Right lobe of liver (tissue), 6 donors: ENCODE results near the gene CAB39. TPM values are rescaled to one million over a fixed set of nuclear protein-coding genes. Genes with fewer than 3 reads are reported as not detected.
A peak's percentile ranks its signal among the peaks of the same experiment; 100 is the strongest.

Source experiments
- ATAC-seq, 4 donors: fragments of 200-7000 bp; cut with Tn5 transposase; one replicate each; pipeline ENCODE4 v1.9.1; 2020; ENCODE audit warnings: mild to moderate bottlenecking in 4 of 4, moderate library complexity in 4 of 4
- DNase-seq, 3 donors: peaks; one replicate each; pipeline ENCODE4 v3.0.0-alpha.2; 2020
- H3K27ac ChIP-seq, 3 donors: fragments of 200-600 bp; one replicate each; pipeline ENCODE4 v1.8.0; 2022
- H3K27me3 ChIP-seq, 2 donors: fragments of 200-600 bp; one replicate each; pipeline ENCODE4 v1.8.0; 2022
- H3K36me3 ChIP-seq, 4 donors: fragments of 200-600 bp; sonication (generic) in 1 of 4; one replicate each; pipeline versions ENCODE4 v1.5.1 to v1.8.0; 2017 to 2022; ENCODE audit warnings: control low read depth in 1 of 4
- H3K4me1 ChIP-seq, 4 donors: fragments of 200-600 bp; sonication (generic) in 1 of 4; one replicate each; pipeline versions ENCODE4 v1.5.1 to v1.8.0; 2017 to 2022; ENCODE audit warnings: control low read depth in 1 of 4
- H3K4me3 ChIP-seq, 3 donors: fragments of 200-600 bp; one replicate each; pipeline ENCODE4 v1.8.0; 2022
- H3K9me3 ChIP-seq, 4 donors: fragments of 200-600 bp; sonication (generic) in 1 of 4; one replicate each; pipeline versions ENCODE4 v1.5.1 to v1.8.0; 2017 to 2022; ENCODE audit warnings: control low read depth in 1 of 4
- POLR2A ChIP-seq: fragments of 450-650 bp; IDR thresholded peaks from one replicate; pipeline ENCODE4 v1.6.1; 2017; ENCODE audit warnings: antibody characterized with exemption, mild to moderate bottlenecking
- WGBS: methylation state at CpG from one replicate; pipeline ENCODE4 v1.1.6; 2018; ENCODE audit warnings: low coverage, low lambda C conversion rate; ENCODE audit not compliant: insufficient coverage; ENCODE audit errors: missing lambda C conversion rate; 5-methylcytosine and 5-hydroxymethylcytosine counted together
- intact Hi-C, 2 donors: fragments of 100-400 bp; cut with DNase I; formaldehyde crosslinking; loops; one replicate each; pipeline versions ENCODE4 v1.11.2 to v1.14.1; 2022
- total RNA-seq, 6 experiments: library from RNA; depleted of rRNA in 2 of 6; stranded (reverse); fragments of >200 nt in 2 of 6; fragmentation: NEBNext Ultra II Directional in 3 of 6; extraction: Animal tissue kit (Norgen Biotek cat#: 25700) in 3 of 6; gene quantifications; one replicate each; pipeline versions ENCODE4 v1.1.0 to v1.2.4, GENCODE V29; 2016 to 2023
- TF ChIP-seq, protein P1 (sequence below), 4 donors: fragments of 200-600 bp in 3 of 4; fragments of 450-650 bp in 1 of 4; IDR thresholded peaks; one replicate each; pipeline versions ENCODE4 v1.5.1 to v1.8.0; 2016 to 2022; ENCODE audit warnings: antibody characterized with exemption in 4 of 4, mild to moderate bottlenecking in 2 of 4
- donor health status: DM: no; HTN: yes; CAD: no.
- donor health status: DM: no; HTN: no; CAD: no.
- donor health status: DM: no; HTN: no; CAD: no.
- donor health status: DM: no; HTN: yes; CAD: no.
- donor health status: DM: no; HTN: yes; CAD: no.

Gene CAB39
- total RNA-seq, 6 experiments from 2014 or later, result 25.3 to 32.4 (median 27.8) TPM

DNA sequence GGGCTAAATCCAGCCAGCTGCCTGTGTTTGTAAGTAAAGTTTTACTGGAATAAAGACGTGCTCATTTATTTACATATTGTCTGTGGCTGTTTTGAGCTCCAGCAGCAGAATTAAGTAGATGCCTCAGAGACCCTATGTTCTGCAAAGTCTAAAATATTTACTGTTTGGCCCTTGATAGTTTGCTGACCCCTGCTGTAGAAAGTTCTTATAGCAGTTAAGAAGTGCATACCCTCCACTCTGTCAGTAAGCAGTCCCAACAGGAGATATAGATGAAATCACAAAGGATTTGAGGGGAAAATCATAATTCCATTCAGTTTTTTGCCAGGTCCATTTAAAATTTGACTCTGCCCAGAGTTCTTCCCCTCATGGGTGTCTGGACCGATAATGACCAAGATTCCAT lies 102.0 kb downstream of the CAB39 start:
- H3K9me3 ChIP-seq, result no peaks in the 10 kb centered on the region
- 73% methylated on average over 2 of the region's 2 CpGs for WGBS
- DNase-seq (no peak), ATAC-seq (no peak)
- TF ChIP-seq, protein P1, sequence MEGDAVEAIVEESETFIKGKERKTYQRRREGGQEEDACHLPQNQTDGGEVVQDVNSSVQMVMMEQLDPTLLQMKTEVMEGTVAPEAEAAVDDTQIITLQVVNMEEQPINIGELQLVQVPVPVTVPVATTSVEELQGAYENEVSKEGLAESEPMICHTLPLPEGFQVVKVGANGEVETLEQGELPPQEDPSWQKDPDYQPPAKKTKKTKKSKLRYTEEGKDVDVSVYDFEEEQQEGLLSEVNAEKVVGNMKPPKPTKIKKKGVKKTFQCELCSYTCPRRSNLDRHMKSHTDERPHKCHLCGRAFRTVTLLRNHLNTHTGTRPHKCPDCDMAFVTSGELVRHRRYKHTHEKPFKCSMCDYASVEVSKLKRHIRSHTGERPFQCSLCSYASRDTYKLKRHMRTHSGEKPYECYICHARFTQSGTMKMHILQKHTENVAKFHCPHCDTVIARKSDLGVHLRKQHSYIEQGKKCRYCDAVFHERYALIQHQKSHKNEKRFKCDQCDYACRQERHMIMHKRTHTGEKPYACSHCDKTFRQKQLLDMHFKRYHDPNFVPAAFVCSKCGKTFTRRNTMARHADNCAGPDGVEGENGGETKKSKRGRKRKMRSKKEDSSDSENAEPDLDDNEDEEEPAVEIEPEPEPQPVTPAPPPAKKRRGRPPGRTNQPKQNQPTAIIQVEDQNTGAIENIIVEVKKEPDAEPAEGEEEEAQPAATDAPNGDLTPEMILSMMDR (IDR thresholded peaks at IDR 0.05), result peak in 3 of 4 donors; percentile 21 to 25 (median 21)
- TF ChIP-seq POLR2A, result no peak
- H3K27me3 ChIP-seq, result no peaks in the 10 kb centered on the region
- H3K4me1 ChIP-seq, result no peaks in the 10 kb centered on the region
- H3K36me3 ChIP-seq, result peaks cover 0 to 50% (median 11%) of the 10 kb centered on the region in 4 donors
- H3K4me3 ChIP-seq, result no peak overlapping the region
- intact Hi-C loops, result no loop called here
- no peak overlapping the region for H3K27ac ChIP-seq

GRCh38 chr2:230815088-230815487 lies 102.4 kb downstream of the CAB39 start:
- H3K27me3 ChIP-seq, result no peaks in the 10 kb centered on the region
- 100% methylated on average over 1 of the region's 3 CpGs for WGBS
- peaks cover 0 to 50% (median 11%) of the 10 kb centered on the region in 4 donors for H3K36me3 ChIP-seq
- TF ChIP-seq, protein P1 (IDR thresholded peaks at IDR 0.05), result no peak
- no peak for TF ChIP-seq POLR2A
- ATAC-seq (no peak), DNase-seq (no peak)
- intact Hi-C loops, result no loop called here
- no peaks in the 10 kb centered on the region for H3K4me1 ChIP-seq
- no peak overlapping the region for H3K27ac ChIP-seq
- no peak overlapping the region for H3K4me3 ChIP-seq
- H3K9me3 ChIP-seq, result no peaks in the 10 kb centered on the region

DNA sequence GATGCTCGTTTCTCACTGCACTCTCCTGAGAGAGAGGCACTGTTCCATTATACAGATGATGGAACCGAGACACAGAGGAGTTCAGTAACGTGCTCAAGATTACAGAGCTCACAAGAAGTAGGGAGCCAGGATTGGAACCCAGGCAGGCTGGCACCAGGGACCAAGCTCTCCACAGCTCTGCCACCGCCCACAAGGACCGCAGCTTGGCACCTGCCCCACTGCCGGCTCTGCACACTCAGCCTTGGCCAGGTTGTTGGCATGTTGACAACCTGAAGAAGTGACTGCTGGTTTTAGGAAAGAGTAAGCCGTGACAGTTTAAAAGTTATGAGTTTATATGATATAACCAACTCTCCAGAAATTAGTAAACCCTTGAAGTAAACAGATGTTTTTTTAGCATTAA lies 104.1 kb downstream of the CAB39 start:
- intact Hi-C loops, result no loop called here
- 47% methylated on average over 5 of the region's 7 CpGs for WGBS
- H3K27me3 ChIP-seq, result no peaks in the 10 kb centered on the region
- ATAC-seq, result peak in 3 of 4 donors; percentile 30 to 60 (median 34)
- no peak overlapping the region for H3K4me3 ChIP-seq
- TF ChIP-seq, protein P1 (IDR thresholded peaks at IDR 0.05), result no peak
- no peak for TF ChIP-seq POLR2A
- no peak for DNase-seq
- no peaks in the 10 kb centered on the region for H3K9me3 ChIP-seq
- H3K27ac ChIP-seq, result no peak overlapping the region
- peaks cover 0 to 34% (median 9%) of the 10 kb centered on the region in 4 donors for H3K36me3 ChIP-seq
- H3K4me1 ChIP-seq, result no peaks in the 10 kb centered on the region

DNA sequence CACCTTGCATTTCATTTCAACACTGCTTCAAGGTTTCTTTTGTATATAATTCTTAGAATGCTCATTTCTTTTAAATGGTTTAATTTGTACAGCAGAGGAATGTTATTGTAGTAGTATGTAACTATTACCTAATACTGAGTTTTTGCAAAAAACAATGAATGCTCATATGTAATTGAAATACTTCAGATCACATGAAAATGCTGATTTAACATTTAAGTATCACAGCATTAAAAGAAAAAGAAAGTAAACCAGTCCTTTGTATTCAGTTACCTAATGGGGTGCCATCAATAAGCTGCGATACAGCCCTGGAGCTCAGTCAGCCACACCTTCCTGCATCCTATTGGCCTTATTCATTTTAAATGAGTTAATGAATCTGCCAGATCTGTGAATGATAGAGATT lies 106.8 kb downstream of the CAB39 start:
- 92% methylated on average over 1 of the region's 1 CpG for WGBS
- peaks cover 0 to 28% (median 7%) of the 10 kb centered on the region in 4 donors for H3K36me3 ChIP-seq
- TF ChIP-seq, protein P1 (IDR thresholded peaks at IDR 0.05), result no peak
- TF ChIP-seq POLR2A, result no peak

More for the DNA sequence above, 106.8 kb downstream of the CAB39 start:
- DNase-seq (no peak), ATAC-seq (no peak)
- H3K4me1 ChIP-seq, result no peaks in the 10 kb centered on the region
- no peaks in the 10 kb centered on the region for H3K27me3 ChIP-seq
- H3K27ac ChIP-seq, result no peak overlapping the region
- no peak overlapping the region for H3K4me3 ChIP-seq
- H3K9me3 ChIP-seq, result no peaks in the 10 kb centered on the region
- intact Hi-C loops, result no loop called here
